ENCODE data around the gene ARHGEF12.

DNA sequence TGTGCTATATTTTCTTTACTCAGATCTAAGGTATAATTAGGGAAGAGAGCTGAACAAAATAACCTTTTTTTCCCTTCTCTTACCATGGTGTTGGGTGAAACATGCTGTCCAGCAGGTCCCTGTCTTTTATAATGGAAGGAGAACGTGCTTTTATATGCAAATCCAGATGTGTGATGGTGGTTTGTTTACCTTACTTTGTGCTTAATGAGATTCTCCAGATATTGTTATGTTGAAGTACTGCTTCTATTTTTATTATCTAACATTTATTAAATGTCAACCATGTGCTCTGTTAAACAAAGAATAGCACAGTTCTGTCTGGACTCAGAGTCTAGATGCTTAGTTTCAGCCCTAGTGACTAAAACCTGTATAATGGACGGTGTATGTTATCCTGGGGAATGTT lies 165.2 kb downstream of the ARHGEF12 start:
- TF ChIP-seq, protein P1, sequence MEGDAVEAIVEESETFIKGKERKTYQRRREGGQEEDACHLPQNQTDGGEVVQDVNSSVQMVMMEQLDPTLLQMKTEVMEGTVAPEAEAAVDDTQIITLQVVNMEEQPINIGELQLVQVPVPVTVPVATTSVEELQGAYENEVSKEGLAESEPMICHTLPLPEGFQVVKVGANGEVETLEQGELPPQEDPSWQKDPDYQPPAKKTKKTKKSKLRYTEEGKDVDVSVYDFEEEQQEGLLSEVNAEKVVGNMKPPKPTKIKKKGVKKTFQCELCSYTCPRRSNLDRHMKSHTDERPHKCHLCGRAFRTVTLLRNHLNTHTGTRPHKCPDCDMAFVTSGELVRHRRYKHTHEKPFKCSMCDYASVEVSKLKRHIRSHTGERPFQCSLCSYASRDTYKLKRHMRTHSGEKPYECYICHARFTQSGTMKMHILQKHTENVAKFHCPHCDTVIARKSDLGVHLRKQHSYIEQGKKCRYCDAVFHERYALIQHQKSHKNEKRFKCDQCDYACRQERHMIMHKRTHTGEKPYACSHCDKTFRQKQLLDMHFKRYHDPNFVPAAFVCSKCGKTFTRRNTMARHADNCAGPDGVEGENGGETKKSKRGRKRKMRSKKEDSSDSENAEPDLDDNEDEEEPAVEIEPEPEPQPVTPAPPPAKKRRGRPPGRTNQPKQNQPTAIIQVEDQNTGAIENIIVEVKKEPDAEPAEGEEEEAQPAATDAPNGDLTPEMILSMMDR (conservative IDR thresholded peaks at IDR 0.05; ENCODE audit: low read depth in 2 of 2), result no peak
- no peak for TF ChIP-seq EZH2 (IDR thresholded peaks at IDR 0.05; ENCODE audit: low read depth, unreplicated experiment)
- TF ChIP-seq CREB1 (CRISPR knock-in tag; IDR thresholded peaks at IDR 0.05; ENCODE audit: low read depth), result no peak
- TF ChIP-seq POLR2AphosphoS5 (IDR thresholded peaks at IDR 0.05; ENCODE audit: low read depth), result no peak
